Activated CD4-positive, alpha-beta T cell treated with anti-CD3 and anti-CD28 coated beads, Interleukin-2, amount 10 ng/mL, durations not matched to agents 24 days and 14 days (primary cell): ENCODE measurements around the gene NUP155. TPM values are rescaled to one million over a fixed set of nuclear protein-coding genes. Genes with fewer than 3 reads are reported as not detected.
A peak's percentile ranks its signal among the peaks of the same experiment; 100 is the strongest.

Source experiments
- DNase-seq: peaks from one replicate; pipeline ENCODE4 v3.0.0; 2022
- H3K27ac Mint-ChIP-seq: one replicate; pipeline ENCODE4 v1.8.0; 2022; ENCODE audit warnings: mild to moderate bottlenecking, mixed read lengths
- H3K27me3 Mint-ChIP-seq: one replicate; pipeline ENCODE4 v1.8.0; 2022; ENCODE audit warnings: mixed read lengths
- H3K36me3 Mint-ChIP-seq: one replicate; pipeline ENCODE4 v1.8.0; 2022; ENCODE audit warnings: low read depth, mild to moderate bottlenecking, mixed read lengths
- H3K4me1 Mint-ChIP-seq: one replicate; pipeline ENCODE4 v1.8.0; 2021; ENCODE audit warnings: mixed read lengths
- H3K4me3 Mint-ChIP-seq: one replicate; pipeline ENCODE4 v1.8.0; 2022; ENCODE audit warnings: mild to moderate bottlenecking, moderate library complexity, mixed read lengths
- H3K9me3 Mint-ChIP-seq: one replicate; pipeline ENCODE4 v1.8.0; 2021; ENCODE audit warnings: mixed read lengths
- intact Hi-C: fragments of 100-400 bp; cut with micrococcal nuclease; formaldehyde crosslinking; loops from one replicate; pipeline ENCODE4 v1.15.1; 2023
- total RNA-seq: library from RNA; stranded (reverse); gene quantifications from 2 replicates; pipeline ENCODE4 v1.2.3, GENCODE V29; 2022

NUP155 gene
- total RNA-seq, 1 donor from 2014 or later, result 86.2 TPM

GRCh38 chr5:37251665-37252064, 119.2 kb downstream of the NUP155 start:
- intact Hi-C loops, result no loop called here
- Mint-ChIP-seq H3K36me3 (no peaks in the 10 kb centered on the region), H3K27me3 (no peaks in the 10 kb centered on the region), H3K4me1 (peaks cover 8% of the 10 kb centered on the region), H3K9me3 (peaks cover 5% of the 10 kb centered on the region), H3K4me3 (no peak overlapping the region), H3K27ac (no peak overlapping the region)
- DNase-seq, result no peak

GRCh38 chr5:37249815-37250164, 121.1 kb downstream of the NUP155 start:
- Mint-ChIP-seq H3K9me3 (peaks cover 5% of the 10 kb centered on the region), H3K36me3 (no peaks in the 10 kb centered on the region), H3K4me3 (peak overlapping the region; percentile 88), H3K4me1 (peaks cover 10% of the 10 kb centered on the region), H3K27ac (peak overlapping the region; percentile 75), H3K27me3 (no peaks in the 10 kb centered on the region)
- DNase-seq, result no peak
- intact Hi-C loops, result loop anchor here (2.0 to 10.0 kb wide), 3 partner anchors 45 to 373 kb away; partner anchors contain the start of gene NIPBL

GRCh38 chr5:37248970-37249814, 121.7 kb downstream of the NUP155 start, which contains the start of gene CPLANE1:
Gene CPLANE1 (minus strand): TSS chr5:37249376. CDS start chr5:37247698, 1,678 bp downstream.
- H3K4me3 Mint-ChIP-seq, result peak within 1 kb of the TSS; percentile 88
- H3K9me3 Mint-ChIP-seq, result peaks cover under 1% of the 10 kb centered on the region
- no peaks in the 10 kb centered on the region for H3K27me3 Mint-ChIP-seq
- no peaks in the 10 kb centered on the region for H3K36me3 Mint-ChIP-seq
- intact Hi-C loops, result loop anchor here (2.0 to 10.0 kb wide), 3 partner anchors 46 to 372 kb away; partner anchors contain the start of gene NIPBL
- peak within 1 kb of the TSS; percentile 75 for H3K27ac Mint-ChIP-seq
- DNase-seq, result peak; percentile 89
- H3K4me1 Mint-ChIP-seq, result peaks cover 10% of the 10 kb centered on the region

GRCh38 chr5:37248421-37248969, 122.4 kb downstream of the NUP155 start:
- no peaks in the 10 kb centered on the region for H3K27me3 Mint-ChIP-seq
- no peak for DNase-seq
- intact Hi-C loops, result loop anchor here (2.0 to 10.0 kb wide), 3 partner anchors 46 to 372 kb away; partner anchors contain the start of gene NIPBL
- no peaks in the 10 kb centered on the region for H3K36me3 Mint-ChIP-seq
- peaks cover 10% of the 10 kb centered on the region for H3K4me1 Mint-ChIP-seq
- no peak overlapping the region for H3K27ac Mint-ChIP-seq
- H3K4me3 Mint-ChIP-seq, result peak overlapping the region; percentile 84
- H3K9me3 Mint-ChIP-seq, result no peaks in the 10 kb centered on the region

GRCh38 chr5:37247496-37247895, 123.4 kb downstream of the NUP155 start:
- Mint-ChIP-seq H3K36me3 (no peaks in the 10 kb centered on the region), H3K9me3 (no peaks in the 10 kb centered on the region), H3K4me1 (peaks cover 10% of the 10 kb centered on the region), H3K27ac (no peak overlapping the region), H3K27me3 (no peaks in the 10 kb centered on the region), H3K4me3 (peak overlapping the region; percentile 19)
- DNase-seq, result no peak
- intact Hi-C loops, result loop anchor here (5.0 to 10.0 kb wide), 2 partner anchors 47 to 140 kb away; no protein-coding TSS in a partner anchor

- DNase-seq, result no peak
- Mint-ChIP-seq H3K27me3 (no peaks in the 10 kb centered on the region), H3K27ac (no peak overlapping the region), H3K36me3 (no peaks in the 10 kb centered on the region), H3K4me1 (peaks cover 10% of the 10 kb centered on the region), H3K9me3 (no peaks in the 10 kb centered on the region), H3K4me3 (no peak overlapping the region)
- intact Hi-C loops, result loop anchor here (5.0 to 10.0 kb wide), 2 partner anchors 48 to 140 kb away; no protein-coding TSS in a partner anchor
Observed at GRCh38 chr5:37247036-37247435, 123.9 kb downstream of the NUP155 start.

Other genes with a start within 250 kb of the NUP155 start
- gene CPLANE1, start 121.7 kb downstream of the NUP155 start, total RNA-seq, result 7.6 and 7.8 TPM in 2 replicates
- 45.0 and 48.9 TPM in 2 replicates for gene WDR70, start 8.2 kb upstream of the NUP155 start, total RNA-seq